GM18909 (cell line): ENCODE measurements around the gene OOSP4B.
"Not testable (repeated sequence)": the region's sequence is repeated elsewhere in the genome, so short reads cannot be mapped to it uniquely, and the experiment has no call there.

ENCODE experiments used
- ATAC-seq: cut with Tn5 transposase; IDR thresholded peaks from one replicate; pipeline ENCODE4 v1.9.1; 2021; ENCODE audit warnings: mild to moderate bottlenecking; ENCODE audit not compliant: unreplicated experiment, poor library complexity

OOSP4B gene

GRCh38 chr11:60016881-60017280 lies at the start of gene OOSP4B:
Gene OOSP4B, plus strand, starts transcription at chr11:60017181.
- no peak for ATAC-seq

- no peak for ATAC-seq
Measured at GRCh38 chr11:59967677-59968394, 49.1 kb upstream of the OOSP4B start.

GRCh38 chr11:59968395-59968783 lies 48.6 kb upstream of the OOSP4B start:
- ATAC-seq = no peak

GRCh38 chr11:59973097-59973496 lies 43.9 kb upstream of the OOSP4B start:
- ATAC-seq = no peak

- no peak for ATAC-seq
Measured at GRCh38 chr11:59981106-59981770, 35.7 kb upstream of the OOSP4B start.

- not testable (repeated sequence) for ATAC-seq
Measured at GRCh38 chr11:59982037-59982436, 34.9 kb upstream of the OOSP4B start.

- no peak for ATAC-seq
Measured at GRCh38 chr11:59983212-59983611, 33.8 kb upstream of the OOSP4B start.

GRCh38 chr11:59984368-59984767 lies 32.6 kb upstream of the OOSP4B start:
- no peak for ATAC-seq

GRCh38 chr11:59990421-59990820 lies 26.6 kb upstream of the OOSP4B start:
- no peak for ATAC-seq

- no peak for ATAC-seq
Measured at GRCh38 chr11:59992425-59992824, 24.6 kb upstream of the OOSP4B start.

GRCh38 chr11:59997800-59998199 lies 19.2 kb upstream of the OOSP4B start:
- no peak for ATAC-seq

- ATAC-seq = no peak
Measured at GRCh38 chr11:59999691-60000090, 17.3 kb upstream of the OOSP4B start.

GRCh38 chr11:60003729-60004128 lies 13.3 kb upstream of the OOSP4B start:
- ATAC-seq = no peak

GRCh38 chr11:60005360-60005759 lies 11.6 kb upstream of the OOSP4B start:
- ATAC-seq = no peak

- no peak for ATAC-seq
Measured at GRCh38 chr11:60018058-60018457, 1.1 kb downstream of the OOSP4B start.

GRCh38 chr11:60020376-60020775 lies 3.4 kb downstream of the OOSP4B start:
- ATAC-seq = not testable (repeated sequence)

GRCh38 chr11:60029015-60029632 lies 12.1 kb downstream of the OOSP4B start:
- no peak for ATAC-seq

- ATAC-seq = no peak
Measured at GRCh38 chr11:60040109-60040508, 23.1 kb downstream of the OOSP4B start, which contains the start of gene OOSP2. Gene OOSP2, plus strand, starts transcription at chr11:60040409. Its CDS starts 51 bp downstream, at chr11:60040460.

GRCh38 chr11:60050422-60050821 lies 33.4 kb downstream of the OOSP4B start:
- not testable (repeated sequence) for ATAC-seq

GRCh38 chr11:60050839-60051238 lies 33.9 kb downstream of the OOSP4B start:
- not testable (repeated sequence) for ATAC-seq

GRCh38 chr11:60056349-60056969 lies 39.5 kb downstream of the OOSP4B start, which contains the start of gene MS4A3:
Gene MS4A3, plus strand, starts transcription at chr11:60056665. Its CDS starts 4,496 bp downstream, at chr11:60061161.
- no peak for ATAC-seq
